HG03521 (cell line): ENCODE data around the gene PLP2.
"Not testable (repeated sequence)": the region's sequence is repeated elsewhere in the genome, so short reads cannot be mapped to it uniquely, and the experiment has no call there.

Source experiments
- ATAC-seq: cut with Tn5 transposase; IDR thresholded peaks from one replicate; pipeline ENCODE4 v1.9.1; 2021; ENCODE audit warnings: mild to moderate bottlenecking, moderate library complexity; ENCODE audit not compliant: unreplicated experiment

PLP2 gene

DNA sequence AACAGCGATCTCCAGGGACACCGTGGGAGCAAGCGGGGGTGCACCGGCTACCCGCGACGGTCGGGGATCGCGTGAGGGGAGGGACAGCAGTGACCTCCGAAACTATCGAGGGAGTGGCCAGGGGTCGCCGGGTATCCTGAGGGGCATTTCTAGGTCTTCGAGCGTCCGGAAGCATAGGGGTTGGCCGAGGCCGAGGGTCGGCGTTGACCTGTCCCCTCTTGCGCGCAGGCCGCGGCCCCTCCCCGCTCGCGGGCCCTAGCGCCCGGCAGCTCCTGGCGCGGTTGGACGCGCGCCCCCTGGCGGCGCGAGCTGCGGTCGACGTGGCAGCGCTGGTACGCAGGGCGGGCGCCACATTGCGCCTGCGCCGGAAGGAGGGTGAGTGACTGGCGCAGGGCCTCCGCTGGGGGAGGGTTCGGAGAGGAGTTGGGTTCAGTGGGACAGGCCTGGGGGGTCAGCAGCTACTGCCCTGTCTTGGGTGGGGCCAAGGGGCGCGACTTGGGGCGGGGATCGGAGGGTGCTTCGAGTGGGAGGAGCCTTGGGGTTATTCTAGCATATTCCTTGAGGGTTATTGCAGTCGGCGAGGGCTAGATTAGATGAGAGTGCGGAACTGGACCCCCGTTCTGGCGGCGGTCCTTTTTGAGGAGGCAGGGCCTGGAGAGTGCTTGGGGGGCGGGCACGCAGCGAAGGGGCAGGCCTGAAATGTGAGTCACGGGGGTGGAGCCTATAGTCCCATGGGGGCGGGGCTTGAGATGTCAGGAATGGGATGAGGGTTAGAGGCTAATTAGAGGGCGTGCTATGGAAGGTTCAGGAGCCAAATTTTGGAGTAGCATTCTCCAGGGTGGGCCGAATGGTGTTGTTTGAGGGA lies 7.9 kb upstream of the PLP2 start:
- peak; percentile 55 for ATAC-seq

DNA sequence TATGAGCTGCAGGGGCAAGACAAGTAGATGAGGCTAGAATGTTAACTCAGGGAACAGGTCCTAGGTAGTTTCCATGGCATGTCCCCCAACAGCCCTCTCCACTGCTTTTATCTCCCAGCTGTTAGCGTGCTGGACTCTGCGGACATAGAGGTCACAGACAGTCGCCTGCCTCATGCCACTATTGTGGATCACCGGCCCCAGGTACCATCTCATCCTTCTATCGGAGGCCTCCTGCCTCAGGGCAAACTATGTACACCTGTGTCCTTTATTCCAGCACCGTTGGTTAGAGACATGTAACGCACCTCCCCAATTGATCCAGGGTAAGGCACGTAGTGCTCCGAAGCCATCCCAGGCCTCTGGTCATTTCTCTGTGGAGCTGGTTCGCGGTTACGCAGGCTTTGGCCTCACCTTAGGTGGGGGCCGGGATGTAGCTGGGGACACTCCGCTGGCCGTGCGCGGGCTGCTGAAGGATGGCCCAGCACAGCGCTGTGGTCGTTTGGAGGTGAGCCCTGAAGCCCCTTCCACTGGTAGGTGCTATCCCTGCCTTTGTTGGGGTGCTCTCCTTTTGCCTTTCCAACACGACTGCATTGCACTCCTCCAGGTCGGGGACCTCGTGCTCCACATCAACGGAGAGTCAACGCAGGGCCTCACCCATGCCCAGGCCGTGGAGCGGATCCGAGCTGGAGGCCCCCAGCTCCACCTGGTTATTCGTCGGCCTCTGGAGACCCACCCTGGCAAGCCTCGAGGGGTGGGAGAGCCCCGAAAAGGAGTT lies 6.9 kb upstream of the PLP2 start:
- no peak for ATAC-seq

DNA sequence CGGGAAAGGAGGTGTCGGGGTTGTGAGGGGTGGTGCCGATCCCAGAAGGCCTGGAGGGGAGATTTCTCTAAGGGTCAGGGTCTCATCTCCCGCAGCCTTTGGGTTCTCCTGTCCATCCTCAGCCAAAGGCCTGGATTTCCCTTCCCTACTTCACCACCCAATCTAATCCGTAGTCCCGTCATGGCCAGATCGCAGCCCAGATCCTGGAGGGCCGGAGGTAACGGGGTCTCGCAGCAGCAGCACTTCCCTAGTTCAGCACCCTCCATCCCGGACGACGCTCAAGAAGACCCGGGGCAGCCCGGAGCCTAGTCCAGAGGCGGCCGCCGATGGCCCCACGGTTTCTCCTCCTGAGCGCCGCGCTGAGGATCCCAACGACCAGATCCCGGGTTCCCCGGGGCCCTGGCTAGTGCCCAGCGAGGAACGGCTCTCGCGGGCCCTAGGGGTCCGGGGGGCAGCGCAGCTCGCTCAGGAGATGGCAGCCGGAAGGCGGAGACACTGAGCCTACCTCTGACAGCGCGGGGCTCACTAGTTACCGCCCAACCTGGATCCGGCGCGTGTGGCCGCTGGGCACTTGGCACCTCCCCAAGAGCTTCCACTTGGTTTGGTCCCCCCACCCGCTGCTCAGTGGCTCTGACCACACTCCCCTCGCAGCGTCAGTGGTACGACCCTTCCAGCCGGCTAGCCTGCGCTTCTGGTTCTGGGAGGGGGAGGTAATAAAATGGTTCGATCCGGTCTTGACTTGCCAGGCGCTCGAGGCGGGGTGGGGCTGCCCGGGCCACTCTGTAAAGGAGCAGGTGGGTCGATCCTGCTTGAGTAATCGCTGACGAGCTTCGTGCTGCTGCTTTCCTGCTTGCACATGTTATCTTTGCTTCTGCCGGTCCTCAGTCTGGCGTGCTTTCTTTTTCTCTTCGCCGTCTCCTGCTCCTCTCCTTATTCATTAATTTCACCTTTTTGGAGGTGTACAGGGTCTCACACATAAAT lies 5.5 kb upstream of the PLP2 start:
- peak; percentile 32 for ATAC-seq

DNA sequence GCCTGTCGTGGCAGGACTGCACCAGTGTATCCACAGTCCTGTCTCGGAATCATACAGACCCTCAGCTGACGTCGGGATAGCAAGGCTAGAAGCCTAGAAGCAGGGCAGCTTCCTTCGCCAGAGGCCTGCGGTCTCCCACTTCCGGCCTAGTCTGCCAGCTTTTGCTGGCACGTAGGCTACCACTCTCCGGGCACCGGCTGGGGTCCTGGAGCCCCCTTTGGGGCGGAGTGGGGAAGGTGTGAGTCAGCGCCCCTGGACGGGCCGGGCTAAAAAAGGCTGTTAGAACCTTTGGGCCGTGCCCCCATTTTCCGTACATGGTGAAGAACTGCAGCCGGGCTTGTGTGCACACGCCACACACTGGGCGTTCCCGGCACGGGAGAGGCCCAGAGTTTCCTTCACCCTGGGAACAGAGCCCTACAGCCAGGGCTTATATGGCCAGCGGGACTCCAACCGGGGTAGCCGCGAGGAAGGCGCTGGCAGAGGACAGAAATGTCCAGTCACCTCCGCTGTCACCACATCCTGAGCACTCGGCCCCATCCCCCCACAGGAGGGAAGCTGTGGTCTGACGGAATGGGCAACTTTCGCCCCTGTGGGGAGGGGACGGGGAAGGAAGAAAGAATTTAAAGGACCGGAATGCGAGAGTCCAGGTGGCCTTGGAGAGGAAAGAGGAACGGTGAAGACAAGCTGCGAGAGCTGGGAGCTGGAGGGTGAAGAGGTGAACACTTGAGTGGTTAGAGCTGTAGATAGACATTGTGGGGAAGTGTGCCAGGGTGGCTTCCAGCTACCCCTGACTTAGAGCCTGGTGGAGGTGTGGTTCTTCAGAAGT lies 4.6 kb upstream of the PLP2 start:
- ATAC-seq: no peak

DNA sequence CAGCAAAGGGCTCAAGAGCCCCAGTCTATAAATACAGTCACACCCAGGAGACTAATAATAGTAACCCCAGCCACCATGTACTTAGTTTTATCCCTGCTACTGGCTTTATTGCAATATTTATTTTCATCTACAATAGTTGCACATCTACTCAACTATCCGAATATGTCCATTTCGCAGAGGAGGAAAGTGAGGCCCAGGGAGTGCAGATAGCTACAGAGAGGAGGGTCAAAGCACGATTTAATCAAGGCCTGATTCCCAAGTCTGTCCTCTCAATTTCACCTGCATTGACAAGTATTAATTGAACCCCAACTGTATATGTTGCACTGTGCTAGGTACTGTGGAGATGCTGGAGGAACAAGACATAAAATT lies 4.0 kb upstream of the PLP2 start:
- ATAC-seq: no peak

DNA sequence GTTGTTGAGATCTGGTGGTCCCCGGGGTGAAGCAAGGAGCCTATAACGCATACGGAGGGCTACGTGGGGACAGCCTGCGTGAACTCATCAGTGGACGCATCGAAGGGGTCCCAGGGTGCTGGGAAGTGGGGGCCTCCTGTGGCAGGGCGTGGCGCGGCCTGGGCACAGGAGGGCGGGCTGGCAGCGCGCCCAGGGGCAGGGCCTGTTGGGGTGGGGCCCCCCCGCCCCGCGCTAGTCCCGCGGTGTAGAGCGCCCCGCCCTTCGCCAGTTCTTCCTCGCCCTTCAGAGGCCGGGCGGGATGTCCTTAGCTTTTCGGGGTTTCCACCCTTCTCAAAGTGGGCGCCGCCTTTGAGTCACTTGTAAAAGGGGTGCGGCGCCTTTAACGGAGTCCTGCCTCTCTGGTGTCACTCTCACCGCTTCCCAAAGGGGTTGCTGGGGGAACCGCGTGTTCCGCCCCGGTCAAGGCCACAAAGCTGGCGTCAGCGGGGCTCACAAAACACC lies 632 bp downstream of the PLP2 start:
- ATAC-seq: no peak

DNA sequence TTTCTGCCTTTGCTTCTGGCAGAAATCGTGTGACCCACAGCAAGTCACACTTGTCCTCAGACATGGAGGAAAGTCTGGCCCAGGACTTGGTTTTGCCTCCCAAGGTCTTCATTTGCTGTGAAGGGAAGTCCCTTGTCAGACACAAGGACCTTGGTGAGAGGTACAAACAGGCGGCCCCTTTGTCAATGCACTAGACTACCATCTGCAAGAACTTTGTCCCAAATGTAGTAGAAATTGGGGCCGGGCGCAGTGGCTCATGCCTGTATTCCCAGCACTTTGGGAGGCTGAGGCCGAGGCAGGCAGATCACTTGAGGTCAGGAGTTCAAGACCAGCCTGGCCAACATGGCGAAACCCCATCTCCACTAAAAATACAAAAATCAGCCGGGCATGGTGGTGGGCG lies 1.8 kb downstream of the PLP2 start:
- not testable (repeated sequence) for ATAC-seq

DNA sequence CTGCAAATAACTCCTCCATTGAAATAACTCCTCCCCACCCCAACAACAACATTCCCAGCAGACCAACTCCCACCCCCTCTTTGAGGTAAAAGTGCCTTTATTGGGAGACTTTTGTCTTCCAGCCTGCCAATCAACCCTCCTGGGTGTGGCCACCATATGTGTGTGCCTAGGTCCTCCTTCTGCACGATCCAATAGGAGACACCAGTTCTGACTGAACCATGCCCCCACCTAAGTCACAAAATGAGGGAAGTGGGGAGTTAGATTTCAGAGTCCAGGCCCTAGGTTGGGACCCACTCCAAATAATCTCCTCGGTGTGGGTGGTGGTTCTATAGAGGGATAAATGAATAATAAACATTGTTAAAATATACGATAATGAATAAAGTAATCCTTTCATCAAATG lies 3.0 kb downstream of the PLP2 start:
- no peak for ATAC-seq

DNA sequence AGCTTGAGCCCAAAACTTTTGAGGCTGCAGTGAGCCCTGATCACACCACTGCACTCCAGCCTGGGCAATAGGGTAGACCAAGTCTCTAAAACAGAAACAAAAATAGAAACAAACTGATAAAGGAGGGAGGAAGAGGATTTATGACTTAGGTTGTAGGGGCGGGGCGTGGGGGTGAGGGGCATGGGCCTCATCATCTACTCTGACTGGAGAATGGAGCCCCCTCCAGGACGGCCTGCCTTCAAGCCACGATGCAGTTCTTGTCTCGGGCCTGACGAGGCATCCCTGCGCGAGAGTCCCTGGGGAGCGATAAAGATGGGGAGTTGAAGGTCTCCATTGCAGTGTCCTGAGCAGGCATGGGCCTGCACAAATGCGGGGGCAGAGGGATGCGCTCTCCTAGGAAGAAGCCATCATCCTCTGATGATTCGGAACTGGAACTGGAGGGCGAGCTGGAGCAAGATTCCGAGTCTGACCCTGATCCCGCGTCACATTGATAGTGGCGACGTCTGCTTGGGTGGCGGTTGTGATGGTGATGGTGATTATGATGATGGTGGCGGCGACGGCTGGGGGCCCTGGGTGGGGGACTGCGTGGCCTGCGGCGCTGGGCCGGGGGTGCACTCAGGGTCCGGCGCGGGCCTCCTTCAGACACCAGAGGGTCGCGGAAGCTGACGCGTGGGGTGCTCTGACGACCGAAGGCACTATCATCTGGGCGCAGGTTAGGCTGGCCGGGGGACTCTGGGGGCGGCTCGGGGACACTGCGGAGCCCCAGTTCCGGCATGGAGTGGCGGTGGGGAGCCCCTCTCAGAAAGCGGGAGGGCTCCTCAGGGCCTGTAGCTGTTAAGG lies 4.0 kb downstream of the PLP2 start:
- no peak for ATAC-seq

DNA sequence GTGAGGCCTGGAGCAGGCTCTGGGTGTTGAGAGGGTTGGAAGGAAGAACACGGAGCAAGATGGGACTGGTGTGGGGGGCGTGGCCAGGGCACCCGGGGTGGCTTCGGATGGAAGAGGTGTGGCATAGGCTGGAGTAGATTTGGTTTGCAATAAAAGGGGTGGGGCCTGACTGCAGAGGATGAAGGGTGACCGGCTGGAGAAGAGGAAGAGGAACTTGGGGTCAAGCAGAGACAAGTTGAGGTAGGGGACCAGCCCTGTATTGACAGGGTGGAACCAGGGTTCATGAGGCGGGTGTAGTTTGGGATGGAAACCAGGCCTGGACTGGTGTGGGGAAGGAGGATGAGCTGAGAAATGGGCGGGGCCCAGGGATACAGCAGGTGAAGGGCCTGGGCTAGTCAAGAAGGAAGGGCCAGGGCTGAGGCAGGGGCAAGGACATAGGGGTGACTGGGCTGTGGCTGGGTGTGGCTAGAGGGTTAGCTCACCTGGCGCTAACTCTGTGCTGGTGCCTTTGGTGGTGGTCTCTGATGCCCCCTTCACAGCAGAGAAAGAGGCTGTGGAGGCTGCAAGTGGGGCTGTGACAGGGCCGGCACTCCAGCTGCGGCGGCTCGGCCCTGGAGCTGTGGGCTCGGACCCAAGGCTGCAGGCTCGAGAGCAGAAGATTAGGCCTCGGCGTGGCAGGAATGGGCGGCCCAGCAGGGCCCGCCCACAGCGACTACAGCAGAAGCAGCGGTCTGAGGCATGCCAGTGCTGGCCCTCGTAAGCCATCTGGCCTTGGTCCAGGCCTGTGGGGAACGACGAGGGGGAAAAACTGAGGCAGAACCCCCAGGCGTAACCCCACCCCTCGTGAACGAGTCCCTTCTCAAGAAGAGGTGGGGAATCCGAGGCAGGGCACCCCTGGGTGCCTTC lies 5.0 kb downstream of the PLP2 start:
- ATAC-seq: no peak

DNA sequence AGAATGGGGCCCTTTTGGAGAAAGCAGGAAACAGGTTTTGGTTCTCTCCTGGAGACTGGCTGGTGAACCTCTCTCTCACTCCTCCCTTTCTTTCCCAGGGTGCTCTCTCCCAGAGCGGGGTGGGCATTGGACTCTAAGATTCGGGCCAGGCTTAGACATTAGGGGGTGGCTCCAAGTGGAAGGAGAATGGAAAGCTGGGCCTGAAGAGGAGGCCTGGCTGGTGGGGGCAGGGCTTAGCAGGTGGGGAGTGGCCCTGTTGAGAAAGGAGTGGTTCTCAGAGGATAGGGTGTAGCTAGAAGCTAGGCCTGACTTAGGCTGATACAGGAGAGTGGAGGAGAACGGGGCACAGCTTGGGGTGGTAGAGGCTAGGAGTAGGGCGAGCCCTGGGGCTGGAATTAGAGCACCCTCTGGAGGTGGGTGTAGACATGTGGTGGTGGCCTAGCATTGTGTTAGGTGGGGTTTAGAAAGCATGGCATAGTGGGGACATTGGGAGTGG lies 5.7 kb downstream of the PLP2 start:
- no peak for ATAC-seq

DNA sequence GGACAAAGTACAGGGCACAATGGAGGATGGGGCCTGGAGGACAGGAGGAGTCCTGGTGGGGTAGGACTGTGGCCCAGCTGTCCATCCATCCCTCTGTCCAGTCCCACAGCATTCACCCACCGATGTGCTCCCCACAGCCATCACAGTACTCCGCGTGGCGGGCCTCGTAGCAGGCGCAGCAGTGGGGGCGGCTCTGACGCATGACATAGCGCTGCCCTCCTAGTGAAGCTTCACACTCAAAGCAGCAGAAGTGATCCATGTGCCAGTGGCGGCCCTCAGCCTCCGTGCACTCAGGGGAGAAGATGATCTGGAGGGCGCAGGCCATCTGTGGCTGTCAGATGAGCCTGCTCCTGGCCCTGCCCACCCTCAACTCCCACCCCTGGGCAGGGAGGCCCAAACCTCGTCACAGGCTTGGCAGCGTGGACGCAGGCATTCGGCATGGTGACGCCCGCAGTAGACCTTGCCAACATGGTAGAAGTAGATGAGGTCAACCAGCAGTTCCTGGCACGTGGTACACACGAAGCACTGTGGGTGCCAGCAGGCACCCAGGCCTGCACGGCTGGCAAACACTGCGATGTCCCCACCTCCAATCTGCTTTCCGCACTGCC lies 6.3 kb downstream of the PLP2 start:
- ATAC-seq: no peak

DNA sequence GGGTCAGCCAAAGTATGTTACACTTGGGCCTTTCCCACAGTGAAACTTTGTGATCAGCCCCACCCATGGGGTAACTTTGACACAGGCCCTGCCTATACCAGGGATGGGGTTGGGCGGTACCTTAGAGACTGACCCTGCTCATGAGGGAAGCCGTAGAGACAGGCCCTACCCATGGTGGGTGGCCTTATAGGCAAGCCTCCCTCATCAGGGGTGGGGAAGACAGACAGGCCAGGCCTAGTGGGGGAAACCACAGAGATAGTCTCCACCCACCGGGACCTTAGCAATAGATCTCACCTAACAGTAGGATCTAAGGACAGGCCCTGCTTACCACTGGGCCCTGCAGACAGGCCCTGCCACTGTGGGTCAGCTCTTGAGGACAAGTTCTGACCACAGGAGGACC lies 6.8 kb downstream of the PLP2 start:
- no peak for ATAC-seq

DNA sequence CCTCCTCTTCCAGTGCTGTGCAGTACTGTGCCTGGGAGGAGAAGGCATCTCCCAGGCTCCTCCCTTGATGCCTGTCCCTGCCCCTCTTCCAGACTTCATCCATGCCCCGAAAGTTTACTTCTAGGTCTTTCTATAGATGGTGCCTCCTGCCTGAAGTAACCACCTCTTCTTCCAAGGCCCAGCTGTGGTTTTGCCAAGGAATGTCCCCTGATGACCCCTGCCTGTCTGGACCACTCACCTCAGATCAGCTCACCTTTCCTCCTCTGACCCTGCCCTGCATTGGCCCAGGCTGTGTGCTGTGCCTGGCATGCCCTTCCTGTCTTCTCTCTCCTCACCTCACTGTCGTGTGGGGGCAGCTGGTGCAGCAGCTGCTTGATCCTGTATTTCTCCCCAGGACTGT lies 7.7 kb downstream of the PLP2 start:
- no peak for ATAC-seq

DNA sequence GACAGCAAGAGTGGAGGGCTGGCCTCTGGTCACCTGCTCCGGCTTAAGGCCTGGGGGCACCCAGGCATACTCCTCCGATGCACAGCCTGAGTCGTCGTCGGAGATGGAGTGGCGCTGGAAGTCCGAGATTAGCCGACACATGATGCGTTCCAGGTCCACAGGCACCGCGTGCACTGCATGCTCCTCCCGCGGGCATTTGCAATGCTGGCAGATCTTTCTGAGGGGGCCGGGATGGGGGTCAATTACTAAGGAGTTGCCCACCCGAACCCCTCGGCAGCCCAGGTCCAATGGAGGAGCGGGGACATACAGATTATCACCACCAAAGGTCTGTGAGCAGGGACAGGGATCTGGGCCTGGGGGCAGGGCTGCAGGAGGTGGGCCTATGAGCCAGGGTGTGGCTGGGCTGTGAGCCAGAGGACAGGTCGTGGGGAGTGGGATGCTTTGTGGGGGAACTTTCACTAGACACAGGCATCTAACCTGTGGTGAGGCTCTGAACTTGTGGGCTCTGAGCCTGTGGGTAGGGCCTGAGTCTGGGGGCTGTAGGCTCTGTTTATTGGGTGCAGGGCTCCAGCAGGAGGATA lies 12.1 kb downstream of the PLP2 start:
- no peak for ATAC-seq

DNA sequence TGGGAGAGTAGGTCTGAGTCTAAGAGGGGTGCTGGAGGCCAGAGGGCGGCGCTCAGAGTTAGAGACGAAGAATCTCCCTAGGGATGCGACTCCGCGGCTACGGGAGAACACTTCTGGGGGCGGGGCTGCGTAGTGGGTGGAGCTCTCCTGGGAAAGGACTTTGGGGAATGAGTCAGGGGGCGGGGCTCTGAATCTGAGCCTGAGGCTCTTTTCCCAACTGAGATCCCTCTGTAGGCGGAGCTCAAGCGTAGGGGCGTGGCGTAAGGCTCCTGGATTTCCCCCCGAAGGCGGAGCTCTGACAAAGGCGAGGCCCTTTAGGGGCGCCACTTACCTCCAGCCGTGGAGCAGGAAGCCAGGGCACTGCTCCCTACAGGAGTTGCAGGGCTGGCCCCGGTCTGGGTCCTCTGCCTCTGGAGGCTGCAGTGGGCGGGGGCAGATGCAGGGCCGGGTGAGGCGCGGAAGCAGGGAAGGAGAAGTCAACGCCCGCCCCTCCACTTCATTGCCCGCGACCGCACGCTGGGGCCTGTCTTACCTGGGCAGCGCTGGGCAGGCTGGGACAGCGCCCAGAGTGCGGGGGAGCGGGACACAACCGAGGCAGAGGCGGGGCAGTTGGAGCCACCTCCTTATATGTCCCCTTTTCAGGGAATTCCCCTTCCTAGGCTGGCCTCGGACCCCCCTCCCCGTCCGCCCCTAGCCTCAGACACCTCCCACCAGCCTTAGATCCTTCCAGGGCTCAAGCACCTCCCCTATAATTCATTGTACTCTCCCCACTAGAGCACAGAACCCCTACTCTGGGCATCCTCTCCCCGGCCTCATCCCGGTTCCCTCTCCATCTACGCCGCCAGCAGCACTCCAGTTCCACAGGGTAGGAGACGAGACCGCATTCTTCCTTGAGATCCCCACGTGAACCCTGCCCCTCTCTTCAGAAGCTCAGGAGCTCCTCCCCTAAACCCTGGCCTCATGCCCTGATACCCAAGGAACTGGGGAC lies 12.9 kb downstream of the PLP2 start:
- no peak for ATAC-seq
